WTC11 (cell line): ENCODE measurements around the gene SERAC1. TPM values are rescaled to one million over a fixed set of nuclear protein-coding genes. Genes with fewer than 3 reads are reported as not detected.

ENCODE experiments used
- ATAC-seq: fragments of 200-7000 bp; cut with Tn5 transposase; 2 replicates; pipeline ENCODE4 v1.10.0; 2021; ENCODE audit warnings: mild to moderate bottlenecking, moderate library complexity
- CTCF ChIA-PET: fragments of 300-600 bp; sonication (Branson Sonifier 250); formaldehyde crosslinking; loops from one replicate; lab custom pipeline; 2021; ENCODE audit warnings: antibody characterized with exemption; lab: Charles Lee
- POLR2A ChIA-PET: fragments of 350-600 bp; sonication (Branson Sonifier 250); formaldehyde crosslinking; loops from one replicate; lab custom pipeline; 2021; ENCODE audit warnings: antibody characterized with exemption; lab: Charles Lee
- DNase-seq: peaks from one replicate; pipeline ENCODE4 v3.0.0; 2021; ENCODE audit warnings: low spot score
- H3K27ac Mint-ChIP-seq: 2 replicates; pipeline ENCODE4 v1.8.0; 2021; ENCODE audit warnings: mixed read lengths
- H3K27me3 Mint-ChIP-seq: 2 replicates; pipeline ENCODE4 v1.8.0; 2021; ENCODE audit warnings: low read depth, mild to moderate bottlenecking, moderate library complexity, mixed read lengths
- H3K36me3 Mint-ChIP-seq: 2 replicates; pipeline ENCODE4 v1.8.0; 2021; ENCODE audit warnings: mixed read lengths
- H3K4me1 Mint-ChIP-seq: 2 replicates; pipeline ENCODE4 v1.8.0; 2022; ENCODE audit warnings: mixed read lengths
- H3K4me3 Mint-ChIP-seq: 2 replicates; pipeline ENCODE4 v1.8.0; 2021; ENCODE audit warnings: mild to moderate bottlenecking, moderate library complexity, mixed read lengths
- H3K9me3 Mint-ChIP-seq: 2 replicates; pipeline ENCODE4 v1.8.0; 2021; ENCODE audit warnings: mixed read lengths
- AFF4 ChIP-seq: sonication (generic); formaldehyde crosslinking; IDR thresholded peaks from 2 replicates; pipeline ENCODE4 v1.8.1; 2023; ENCODE audit warnings: mild to moderate bottlenecking, missing genetic modification reagents, borderline replicate concordance
- ATF1 ChIP-seq: sonication (generic); formaldehyde crosslinking; IDR thresholded peaks from 2 replicates; pipeline ENCODE4 v1.8.1; 2023; ENCODE audit warnings: mild to moderate bottlenecking, moderate library complexity, missing genetic modification reagents
- ATF3 ChIP-seq: sonication (generic); formaldehyde crosslinking; conservative IDR thresholded peaks from 2 replicates; pipeline ENCODE4 v1.8.1; 2022; ENCODE audit warnings: mild to moderate bottlenecking, missing genetic modification reagents
- CBFB ChIP-seq: sonication (generic); formaldehyde crosslinking; IDR thresholded peaks from 2 replicates; pipeline ENCODE4 v1.8.1; 2022; ENCODE audit warnings: mild to moderate bottlenecking, low read depth, missing genetic modification reagents
- CREM ChIP-seq: sonication (generic); formaldehyde crosslinking; IDR thresholded peaks from 2 replicates; pipeline ENCODE4 v1.8.1; 2022; ENCODE audit warnings: mild to moderate bottlenecking, missing genetic modification reagents, moderate library complexity
- CTCF ChIP-seq: fragments of 200-600 bp; IDR thresholded peaks from 2 replicates; pipeline ENCODE4 v1.8.0; 2022; ENCODE audit warnings: antibody characterized with exemption
- EMX1 ChIP-seq: fragments of 250-450 bp; sonication (Bioruptor Pico); IDR thresholded peaks from 2 replicates; pipeline ENCODE4 v1.8.0; 2021; ENCODE audit warnings: mild to moderate bottlenecking
- FOXP1 ChIP-seq: sonication (generic); formaldehyde crosslinking; IDR thresholded peaks from 2 replicates; pipeline ENCODE4 v1.8.0; 2022; ENCODE audit warnings: missing genetic modification reagents, mild to moderate bottlenecking, moderate library complexity, borderline replicate concordance
- GABPB1 ChIP-seq: sonication (generic); formaldehyde crosslinking; IDR thresholded peaks from 2 replicates; pipeline ENCODE4 v1.8.1; 2023; ENCODE audit warnings: mild to moderate bottlenecking, missing genetic modification reagents
- IRF2 ChIP-seq: sonication (generic); formaldehyde crosslinking; IDR thresholded peaks from 2 replicates; pipeline ENCODE4 v1.8.0; 2022; ENCODE audit warnings: low read depth, missing genetic modification reagents, borderline replicate concordance
- JAZF1 ChIP-seq: fragments of 250-450 bp; sonication (Bioruptor Pico); IDR thresholded peaks from 2 replicates; pipeline ENCODE4 v1.9.0; 2021; ENCODE audit warnings: moderate library complexity, mild to moderate bottlenecking, inconsistent platforms
- JUN ChIP-seq: sonication (generic); formaldehyde crosslinking; IDR thresholded peaks from 2 replicates; pipeline ENCODE4 v1.8.0; 2023; ENCODE audit warnings: mild to moderate bottlenecking, missing genetic modification reagents
- MXD4 ChIP-seq: fragments of 250-450 bp; sonication (Bioruptor Pico); IDR thresholded peaks from 2 replicates; pipeline ENCODE4 v1.8.0; 2021; ENCODE audit warnings: mild to moderate bottlenecking, moderate library complexity, borderline replicate concordance
- NFE2L1 ChIP-seq: sonication (generic); formaldehyde crosslinking; IDR thresholded peaks from 2 replicates; pipeline ENCODE4 v1.8.1; 2023; ENCODE audit warnings: missing genetic modification reagents
- RELA ChIP-seq: sonication (generic); formaldehyde crosslinking; IDR thresholded peaks from 2 replicates; pipeline ENCODE4 v1.8.1; 2022; ENCODE audit warnings: missing genetic modification reagents, mild to moderate bottlenecking, borderline replicate concordance
- SMAD4 ChIP-seq: sonication (generic); formaldehyde crosslinking; IDR thresholded peaks from 2 replicates; pipeline ENCODE4 v1.8.0; 2022; ENCODE audit warnings: mild to moderate bottlenecking, missing genetic modification reagents
- STAT6 ChIP-seq: sonication (generic); formaldehyde crosslinking; conservative IDR thresholded peaks from 2 replicates; pipeline ENCODE4 v1.8.1; 2023; ENCODE audit warnings: mild to moderate bottlenecking, low read depth, missing genetic modification reagents, moderate library complexity
- ZNF423 ChIP-seq: fragments of 250-450 bp; sonication (Bioruptor Pico); IDR thresholded peaks from 2 replicates; pipeline ENCODE4 v2.1.2; 2022; ENCODE audit warnings: mild to moderate bottlenecking, moderate library complexity
- ZNF512 ChIP-seq: sonication (generic); formaldehyde crosslinking; IDR thresholded peaks from 2 replicates; pipeline ENCODE4 v1.8.1; 2022; ENCODE audit warnings: missing genetic modification reagents, borderline replicate concordance
- total RNA-seq: library from RNA; stranded (reverse); gene quantifications from 3 replicates; pipeline ENCODE4 v1.2.3, GENCODE V29; 2021
- TF ChIP-seq, protein P1 (sequence below): fragments of 250-450 bp; sonication (Bioruptor Pico); IDR thresholded peaks from 2 replicates; pipeline ENCODE4 v1.9.0; 2021; ENCODE audit warnings: mild to moderate bottlenecking
- TF ChIP-seq, protein P2 (sequence below): sonication (generic); formaldehyde crosslinking; IDR thresholded peaks from 2 replicates; pipeline ENCODE4 v1.8.1; 2023; ENCODE audit warnings: mild to moderate bottlenecking, missing genetic modification reagents

Gene SERAC1
- total RNA-seq, 1 experiment from 2014 or later, result 14.1 TPM

GRCh38 chr6:158122048-158122447 lies 46.0 kb downstream of the SERAC1 start:
- H3K36me3 Mint-ChIP-seq, result peaks cover 3% of the 10 kb centered on the region; the same call in 1 of the 2 replicates
- H3K27me3 Mint-ChIP-seq, result no peaks in the 10 kb centered on the region
- ChIA-PET POLR2A (no interaction called here), CTCF (no interaction called here)
- ATAC-seq (no peak), DNase-seq (no peak)
- no peaks in the 10 kb centered on the region for H3K4me1 Mint-ChIP-seq
- no peak overlapping the region for H3K27ac Mint-ChIP-seq
- no peaks in the 10 kb centered on the region for H3K9me3 Mint-ChIP-seq
- H3K4me3 Mint-ChIP-seq, result no peak overlapping the region
- TF ChIP-seq ATF1 (CRISPR knock-in tag), result no peak
- TF ChIP-seq CREM (CRISPR knock-in tag), result no peak
- no peak for TF ChIP-seq ZNF423 (CRISPR knock-in tag)
- no peak for TF ChIP-seq JAZF1 (CRISPR knock-in tag)
- TF ChIP-seq AFF4 (CRISPR knock-in tag), result no peak
- no peak for TF ChIP-seq STAT6 (CRISPR knock-in tag)
- TF ChIP-seq, protein P1, sequence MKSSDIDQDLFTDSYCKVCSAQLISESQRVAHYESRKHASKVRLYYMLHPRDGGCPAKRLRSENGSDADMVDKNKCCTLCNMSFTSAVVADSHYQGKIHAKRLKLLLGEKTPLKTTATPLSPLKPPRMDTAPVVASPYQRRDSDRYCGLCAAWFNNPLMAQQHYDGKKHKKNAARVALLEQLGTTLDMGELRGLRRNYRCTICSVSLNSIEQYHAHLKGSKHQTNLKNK (CRISPR knock-in tag), result no peak
- TF ChIP-seq EMX1 (CRISPR knock-in tag), result no peak
- TF ChIP-seq, protein P2, sequence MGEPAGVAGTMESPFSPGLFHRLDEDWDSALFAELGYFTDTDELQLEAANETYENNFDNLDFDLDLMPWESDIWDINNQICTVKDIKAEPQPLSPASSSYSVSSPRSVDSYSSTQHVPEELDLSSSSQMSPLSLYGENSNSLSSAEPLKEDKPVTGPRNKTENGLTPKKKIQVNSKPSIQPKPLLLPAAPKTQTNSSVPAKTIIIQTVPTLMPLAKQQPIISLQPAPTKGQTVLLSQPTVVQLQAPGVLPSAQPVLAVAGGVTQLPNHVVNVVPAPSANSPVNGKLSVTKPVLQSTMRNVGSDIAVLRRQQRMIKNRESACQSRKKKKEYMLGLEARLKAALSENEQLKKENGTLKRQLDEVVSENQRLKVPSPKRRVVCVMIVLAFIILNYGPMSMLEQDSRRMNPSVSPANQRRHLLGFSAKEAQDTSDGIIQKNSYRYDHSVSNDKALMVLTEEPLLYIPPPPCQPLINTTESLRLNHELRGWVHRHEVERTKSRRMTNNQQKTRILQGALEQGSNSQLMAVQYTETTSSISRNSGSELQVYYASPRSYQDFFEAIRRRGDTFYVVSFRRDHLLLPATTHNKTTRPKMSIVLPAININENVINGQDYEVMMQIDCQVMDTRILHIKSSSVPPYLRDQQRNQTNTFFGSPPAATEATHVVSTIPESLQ (CRISPR knock-in tag), result no peak
- no peak for TF ChIP-seq GABPB1 (CRISPR knock-in tag)
- no peak for TF ChIP-seq NFE2L1 (CRISPR knock-in tag)
- TF ChIP-seq MXD4 (CRISPR knock-in tag), result no peak
- TF ChIP-seq JUN, result no peak
- TF ChIP-seq ATF3 (CRISPR knock-in tag), result no peak
- TF ChIP-seq RELA (CRISPR knock-in tag), result no peak

- ATAC-seq (no peak), DNase-seq (no peak)
- H3K27ac Mint-ChIP-seq, result no peak overlapping the region
- H3K4me1 Mint-ChIP-seq, result no peaks in the 10 kb centered on the region
- no peak overlapping the region for H3K4me3 Mint-ChIP-seq
- H3K9me3 Mint-ChIP-seq, result no peaks in the 10 kb centered on the region
- H3K27me3 Mint-ChIP-seq, result no peaks in the 10 kb centered on the region
- POLR2A ChIA-PET, result no interaction called here
- CTCF ChIA-PET, result no interaction called here
- H3K36me3 Mint-ChIP-seq, result peaks cover 3% of the 10 kb centered on the region; the same call in 1 of the 2 replicates
- no peak for TF ChIP-seq CTCF
- no peak for TF ChIP-seq CBFB
- no peak for TF ChIP-seq IRF2 (CRISPR knock-in tag)
- no peak for TF ChIP-seq ATF1 (CRISPR knock-in tag)
- TF ChIP-seq FOXP1 (CRISPR knock-in tag), result no peak
- no peak for TF ChIP-seq SMAD4 (CRISPR knock-in tag)
- no peak for TF ChIP-seq ZNF512
Measured at GRCh38 chr6:158121335-158121734, 46.7 kb downstream of the SERAC1 start.
